Dendritic cell treated with granulocyte-macrophage colony-stimulating factor and Interleukin-4, amounts not matched to agents 40 ng/mL and 50 ng/mL, for 4 days (primary cell): ENCODE data around the gene USP2.
"Not testable (repeated sequence)": the region's sequence is repeated elsewhere in the genome, so short reads cannot be mapped to it uniquely, and the experiment has no call there.

Experiments
- H3K27ac Mint-ChIP-seq: one replicate; pipeline ENCODE4 v1.8.0; 2022; ENCODE audit warnings: mild to moderate bottlenecking, mixed read lengths
- H3K27me3 Mint-ChIP-seq: one replicate; pipeline ENCODE4 v1.8.0; 2022; ENCODE audit warnings: mild to moderate bottlenecking, mixed read lengths
- H3K36me3 Mint-ChIP-seq: one replicate; pipeline ENCODE4 v1.8.0; 2022; ENCODE audit warnings: low read depth, mixed read lengths
- H3K4me1 Mint-ChIP-seq: one replicate; pipeline ENCODE4 v1.8.0; 2022; ENCODE audit warnings: low read depth, mixed read lengths
- H3K4me3 Mint-ChIP-seq: one replicate; pipeline ENCODE4 v1.8.0; 2022; ENCODE audit warnings: mild to moderate bottlenecking, moderate library complexity, mixed read lengths
- H3K9me3 Mint-ChIP-seq: one replicate; pipeline ENCODE4 v1.8.0; 2022; ENCODE audit warnings: mixed read lengths
- intact Hi-C: fragments of 100-400 bp; cut with micrococcal nuclease; formaldehyde crosslinking; loops from one replicate; pipeline ENCODE4 v1.15.0; 2022

The USP2 gene

DNA sequence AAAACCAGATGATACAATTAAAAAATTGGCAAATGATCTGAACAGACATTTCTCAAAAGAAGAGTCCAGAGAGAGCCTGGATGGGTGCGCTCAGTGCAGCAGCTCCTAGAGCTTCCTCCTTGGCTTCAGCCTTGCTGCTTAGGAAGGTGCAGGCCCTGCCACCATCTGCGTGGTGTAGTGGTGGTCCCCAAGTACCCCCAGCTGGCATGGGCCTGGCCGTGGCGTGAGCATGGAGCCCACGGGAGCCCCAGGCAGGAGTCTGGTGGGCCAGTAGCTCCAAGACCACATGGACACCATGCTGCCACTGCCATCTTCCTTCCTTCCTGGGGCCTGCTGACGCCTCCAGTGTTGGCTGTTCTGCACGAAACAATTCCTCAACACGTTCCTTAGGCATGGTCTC is 21.0 kb upstream of the USP2 start:
- Mint-ChIP-seq H3K27ac (no peak overlapping the region), H3K36me3 (no peaks in the 10 kb centered on the region), H3K4me1 (no peaks in the 10 kb centered on the region), H3K4me3 (no peak overlapping the region), H3K9me3 (peaks cover 30% of the 10 kb centered on the region), H3K27me3 (peaks cover 15% of the 10 kb centered on the region)
- intact Hi-C loops = no loop called here

DNA sequence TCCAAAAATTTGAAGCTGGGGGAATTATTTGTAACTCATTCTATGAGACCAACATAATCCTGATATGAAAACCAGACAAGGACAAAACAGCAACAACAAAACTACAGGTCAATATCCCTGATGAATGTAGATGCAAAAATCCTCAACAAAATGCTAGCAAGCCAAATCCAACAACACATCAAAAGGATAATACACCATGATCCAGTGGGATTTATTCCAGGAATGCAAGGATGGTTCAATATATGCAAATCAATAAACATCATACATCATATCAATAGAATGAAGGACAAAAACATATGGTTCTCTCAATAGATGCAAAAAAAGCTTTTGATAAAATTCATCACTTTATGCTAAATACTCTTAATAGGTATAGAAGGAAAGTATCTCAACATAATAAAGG is 19.4 kb upstream of the USP2 start:
- Mint-ChIP-seq H3K4me1 (no peaks in the 10 kb centered on the region), H3K27me3 (peaks cover 15% of the 10 kb centered on the region), H3K9me3 (peaks cover 32% of the 10 kb centered on the region), H3K27ac (no peak overlapping the region), H3K4me3 (no peak overlapping the region), H3K36me3 (no peaks in the 10 kb centered on the region)
- intact Hi-C loops = no loop called here

DNA sequence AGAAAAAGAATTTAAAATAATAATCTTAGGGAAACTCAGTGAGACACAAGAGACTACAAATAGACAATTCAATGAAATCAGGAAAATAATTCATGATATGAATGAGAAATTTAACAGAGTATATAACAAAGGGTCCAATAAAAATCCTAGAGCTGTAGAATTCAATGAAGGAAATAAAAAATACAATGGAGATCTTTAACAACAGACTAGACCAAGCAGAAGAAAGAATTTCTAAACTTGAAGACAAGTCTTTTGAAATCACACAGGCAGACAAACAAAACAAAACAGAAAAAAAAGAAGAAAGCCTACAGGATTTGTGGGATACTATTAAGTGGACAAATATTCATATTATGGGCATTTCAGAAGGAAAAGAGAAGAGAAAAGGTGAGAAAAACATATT is 16.2 kb upstream of the USP2 start:
- intact Hi-C loops = no loop called here
- Mint-ChIP-seq H3K27me3 (peaks cover 32% of the 10 kb centered on the region), H3K9me3 (peaks cover 32% of the 10 kb centered on the region), H3K4me3 (no peak overlapping the region), H3K4me1 (no peaks in the 10 kb centered on the region), H3K36me3 (no peaks in the 10 kb centered on the region), H3K27ac (no peak overlapping the region)

DNA sequence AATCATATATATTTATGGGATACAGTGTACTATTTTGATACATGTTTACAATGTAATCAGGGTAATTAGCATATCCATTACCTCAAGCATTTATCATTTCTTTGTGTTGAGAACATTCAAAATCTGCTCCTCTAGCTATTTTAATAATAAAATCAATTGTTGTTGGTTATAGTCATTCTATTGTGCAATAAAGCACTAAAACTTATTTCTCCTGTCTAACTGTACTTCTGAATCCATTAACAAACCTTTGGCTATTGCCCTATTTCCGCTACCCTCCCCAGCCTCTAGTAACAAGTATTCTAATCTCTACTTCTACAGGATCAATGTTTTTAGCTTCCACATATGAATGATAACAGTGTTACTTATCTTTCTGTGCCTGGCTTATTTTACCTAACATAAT is 15.3 kb upstream of the USP2 start:
- no peak overlapping the region for H3K27ac Mint-ChIP-seq
- peaks cover 32% of the 10 kb centered on the region for H3K27me3 Mint-ChIP-seq
- no peak overlapping the region for H3K4me3 Mint-ChIP-seq
- intact Hi-C loops = no loop called here
- peaks cover 32% of the 10 kb centered on the region for H3K9me3 Mint-ChIP-seq
- H3K36me3 Mint-ChIP-seq = no peaks in the 10 kb centered on the region
- no peaks in the 10 kb centered on the region for H3K4me1 Mint-ChIP-seq

DNA sequence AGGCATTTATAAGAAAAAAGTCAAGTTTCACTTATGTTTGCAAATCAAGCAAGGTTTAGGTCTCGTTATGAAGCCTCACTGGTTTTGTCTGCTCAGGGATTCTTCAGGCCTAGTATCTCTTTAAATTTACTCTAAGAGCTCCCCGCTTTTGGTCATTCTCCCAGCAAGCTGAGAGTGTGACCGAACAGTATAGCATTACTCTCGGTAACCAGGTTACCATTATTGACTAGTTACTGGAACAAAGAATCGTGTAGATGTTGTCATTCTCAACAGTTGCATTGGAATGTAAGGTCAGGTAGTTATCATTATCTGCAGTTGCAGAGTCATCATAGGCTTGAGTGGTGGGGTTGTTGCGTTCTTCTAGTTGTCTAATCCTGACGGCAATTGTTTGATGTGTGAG is 9.8 kb upstream of the USP2 start:
- Mint-ChIP-seq H3K36me3 (no peaks in the 10 kb centered on the region), H3K9me3 (no peaks in the 10 kb centered on the region), H3K27ac (no peak overlapping the region), H3K4me3 (no peak overlapping the region), H3K4me1 (no peaks in the 10 kb centered on the region), H3K27me3 (peaks cover 25% of the 10 kb centered on the region)
- intact Hi-C loops = no loop called here

DNA sequence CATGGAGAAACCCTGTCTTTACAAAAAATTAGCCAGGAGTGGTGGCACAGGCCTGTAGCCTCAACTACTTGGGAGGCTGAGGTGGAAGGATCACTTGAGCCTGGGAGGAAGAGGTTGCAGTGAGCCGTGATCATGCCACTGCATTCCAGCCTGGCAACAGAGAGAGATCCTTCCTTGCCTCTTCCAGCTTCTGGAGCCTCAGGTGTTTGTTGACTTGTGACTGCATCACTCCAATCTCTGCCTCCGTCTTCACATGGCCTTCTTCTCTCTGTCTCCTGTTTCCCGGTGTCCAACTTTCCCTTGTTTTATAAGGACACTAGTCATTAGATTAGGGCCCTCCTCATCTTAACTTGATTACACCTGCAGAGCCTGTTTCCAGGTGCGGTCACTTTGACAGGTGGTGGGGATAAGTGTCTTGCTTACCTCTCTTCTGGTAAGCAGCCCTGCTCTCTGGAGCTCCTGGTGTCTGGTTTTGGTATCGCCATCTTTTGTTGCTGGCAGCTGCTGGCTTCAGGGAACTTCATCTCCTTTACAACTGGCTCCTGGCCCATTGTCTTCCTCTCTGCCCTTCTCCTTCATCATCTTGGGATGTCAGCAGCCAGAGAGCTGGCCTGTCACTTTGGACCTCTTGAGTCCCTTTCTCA is 8.2 kb upstream of the USP2 start:
- H3K36me3 Mint-ChIP-seq = no peaks in the 10 kb centered on the region
- no peaks in the 10 kb centered on the region for H3K9me3 Mint-ChIP-seq
- H3K27ac Mint-ChIP-seq = no peak overlapping the region

DNA sequence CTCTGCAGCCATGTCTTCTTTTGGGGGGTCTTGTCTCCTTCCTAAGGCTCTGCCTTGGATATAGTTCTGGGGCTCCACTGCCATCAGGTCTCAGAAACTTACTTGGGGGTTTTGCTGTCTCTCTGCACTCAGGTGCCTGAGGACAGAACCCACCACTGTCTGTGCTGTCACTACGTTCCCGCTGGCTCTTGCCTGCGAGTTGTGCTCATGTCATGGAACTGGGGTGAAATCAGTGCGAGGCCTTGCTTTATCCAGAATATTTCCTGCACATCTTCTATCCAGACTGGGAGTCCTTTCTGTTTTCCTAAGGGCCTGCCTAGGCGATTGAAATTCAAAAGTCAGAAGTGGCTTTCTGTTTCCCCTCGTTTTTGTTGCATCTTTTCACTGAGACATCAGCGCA is 6.6 kb upstream of the USP2 start:
- H3K36me3 Mint-ChIP-seq = no peaks in the 10 kb centered on the region
- no peak overlapping the region for H3K27ac Mint-ChIP-seq
- no peaks in the 10 kb centered on the region for H3K9me3 Mint-ChIP-seq
- intact Hi-C loops = no loop called here
- peaks cover 9% of the 10 kb centered on the region for H3K27me3 Mint-ChIP-seq
- no peak overlapping the region for H3K4me3 Mint-ChIP-seq
- no peaks in the 10 kb centered on the region for H3K4me1 Mint-ChIP-seq

More for the DNA sequence above, 8.2 kb upstream of the USP2 start:
- H3K27me3 Mint-ChIP-seq = peaks cover 17% of the 10 kb centered on the region
- H3K4me1 Mint-ChIP-seq = no peaks in the 10 kb centered on the region
- intact Hi-C loops = no loop called here
- H3K4me3 Mint-ChIP-seq = no peak overlapping the region

DNA sequence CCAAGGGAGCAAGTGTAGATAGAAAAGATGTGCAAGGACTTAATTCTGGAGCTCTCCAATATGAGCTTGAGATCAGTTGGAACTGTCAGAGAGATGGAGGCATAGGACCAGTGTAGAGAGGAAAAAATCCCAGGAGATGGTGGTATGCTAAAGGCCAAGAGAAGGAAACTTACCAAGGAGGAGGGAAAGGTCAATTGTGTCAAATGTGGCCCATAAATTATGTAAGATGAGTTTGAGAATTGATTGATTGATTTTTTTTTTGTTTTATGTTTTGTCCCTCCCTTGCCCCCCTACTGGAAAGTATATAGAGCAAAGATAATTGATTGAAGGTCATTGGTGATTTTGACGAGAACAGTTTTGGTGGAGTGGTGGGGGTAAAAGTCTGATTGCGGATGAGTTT is 2.8 kb upstream of the USP2 start:
- Mint-ChIP-seq H3K4me1 (no peaks in the 10 kb centered on the region), H3K36me3 (no peaks in the 10 kb centered on the region), H3K27me3 (peaks cover 19% of the 10 kb centered on the region), H3K9me3 (no peaks in the 10 kb centered on the region), H3K27ac (no peak overlapping the region), H3K4me3 (no peak overlapping the region)
- intact Hi-C loops = no loop called here

DNA sequence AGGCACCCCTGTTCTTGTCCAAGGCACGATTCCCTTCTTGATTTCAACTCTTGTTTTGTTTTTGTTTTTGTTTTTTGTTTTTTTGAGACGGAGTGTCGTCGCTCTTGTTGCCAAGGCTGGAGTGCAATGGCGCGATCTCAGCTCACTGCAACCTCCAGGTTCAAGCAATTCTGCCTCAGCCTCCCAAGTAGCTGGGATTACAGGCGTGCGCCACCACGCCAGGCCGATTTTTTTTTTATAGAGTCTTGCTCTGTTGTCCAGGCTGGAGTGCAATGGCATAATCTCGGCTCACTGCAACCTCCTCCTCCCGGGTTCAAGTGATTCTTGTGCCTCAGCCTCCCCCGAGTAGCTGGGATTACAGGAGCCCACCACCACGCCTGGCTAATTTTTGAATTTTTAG is 1.0 kb upstream of the USP2 start:
- H3K4me1 Mint-ChIP-seq, H3K4me3 Mint-ChIP-seq, intact Hi-C loops, H3K36me3 Mint-ChIP-seq, H3K9me3 Mint-ChIP-seq, H3K27ac Mint-ChIP-seq: not testable (repeated sequence)
- peaks cover 24% of the 10 kb centered on the region for H3K27me3 Mint-ChIP-seq

DNA sequence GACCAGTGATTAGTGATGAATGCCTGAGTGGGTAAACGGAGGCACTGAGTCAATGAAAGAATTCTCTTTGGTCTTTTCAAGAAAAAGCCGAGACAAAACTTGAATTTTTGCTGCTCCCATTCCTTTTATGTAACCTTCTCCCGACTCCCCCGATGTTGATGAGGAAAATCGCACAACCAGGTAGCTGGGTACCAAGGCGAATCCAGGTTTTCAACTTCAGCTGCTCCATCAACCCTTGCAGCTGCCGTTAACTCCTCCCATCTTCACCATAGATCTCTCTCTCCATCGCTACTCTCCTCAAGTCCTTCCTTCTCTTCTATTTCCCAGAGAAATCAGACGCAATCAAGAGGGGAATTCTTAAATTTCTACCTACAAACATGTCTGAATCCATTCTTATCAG is 611 bp upstream of the USP2 start:
- H3K9me3 Mint-ChIP-seq = no peaks in the 10 kb centered on the region
- H3K4me3 Mint-ChIP-seq = no peak overlapping the region
- intact Hi-C loops = no loop called here
- H3K27me3 Mint-ChIP-seq = peaks cover 22% of the 10 kb centered on the region
- H3K27ac Mint-ChIP-seq = no peak overlapping the region
- H3K4me1 Mint-ChIP-seq = no peaks in the 10 kb centered on the region
- no peaks in the 10 kb centered on the region for H3K36me3 Mint-ChIP-seq

DNA sequence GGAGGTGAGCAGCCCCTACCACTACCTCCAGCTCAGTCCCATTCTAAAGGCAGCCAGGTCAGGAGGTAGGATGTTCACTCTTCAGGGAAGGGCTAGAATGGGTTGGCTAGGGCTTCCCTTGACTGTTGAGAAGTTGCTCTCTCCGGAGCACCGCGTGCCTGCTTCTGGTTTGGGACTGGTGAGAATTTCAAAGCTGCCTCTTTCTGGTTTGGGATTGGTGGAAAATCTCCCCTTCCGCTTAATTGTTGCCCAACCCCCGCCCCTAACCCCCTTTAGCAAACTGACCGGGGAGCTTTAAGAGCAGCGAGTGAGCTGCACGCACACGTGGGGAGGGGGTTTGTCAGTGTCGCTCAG is 686 bp downstream of the USP2 start:
- H3K27me3 Mint-ChIP-seq = peaks cover 23% of the 10 kb centered on the region
- H3K9me3 Mint-ChIP-seq = no peaks in the 10 kb centered on the region
- intact Hi-C loops = loop anchor here (1.0 kb wide), 1 partner anchor 25 kb away; no protein-coding TSS in a partner anchor
- H3K4me3 Mint-ChIP-seq = no peak overlapping the region
- H3K4me1 Mint-ChIP-seq = no peaks in the 10 kb centered on the region
- no peaks in the 10 kb centered on the region for H3K36me3 Mint-ChIP-seq
- no peak overlapping the region for H3K27ac Mint-ChIP-seq

DNA sequence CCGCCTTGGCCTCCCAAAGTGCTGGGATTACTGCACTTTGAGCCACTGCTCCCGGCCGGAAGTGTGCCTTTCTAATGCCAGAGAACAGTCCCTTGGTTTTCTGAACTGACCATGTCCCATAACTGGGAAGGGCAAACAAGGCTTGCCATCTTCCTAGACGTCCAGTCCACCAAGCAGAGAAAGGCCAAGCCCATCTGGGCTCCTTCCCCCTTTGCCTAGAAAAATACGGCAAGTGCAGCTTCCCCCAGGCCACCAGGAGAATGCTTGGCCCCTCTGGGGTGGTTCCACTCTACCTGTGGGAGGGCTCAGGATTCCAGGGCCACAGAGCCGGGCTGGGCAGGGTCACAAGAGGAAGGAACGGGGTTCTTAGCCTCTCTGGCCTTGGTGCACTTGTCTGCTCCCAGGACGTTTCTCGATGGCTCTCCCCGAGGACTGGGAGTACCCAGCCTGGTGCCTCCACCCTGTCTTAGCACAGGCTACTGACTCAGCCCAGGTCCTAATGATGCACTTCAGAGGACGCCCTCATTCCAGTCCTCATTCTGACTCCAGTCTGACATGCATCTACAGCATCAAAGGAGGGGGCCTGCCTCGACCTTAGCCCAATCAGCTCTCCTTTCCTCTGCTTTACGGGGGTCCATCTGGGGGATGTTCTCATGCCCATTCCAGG is 1.2 kb downstream of the USP2 start:
- Mint-ChIP-seq H3K36me3 (no peaks in the 10 kb centered on the region), H3K4me1 (no peaks in the 10 kb centered on the region)

DNA sequence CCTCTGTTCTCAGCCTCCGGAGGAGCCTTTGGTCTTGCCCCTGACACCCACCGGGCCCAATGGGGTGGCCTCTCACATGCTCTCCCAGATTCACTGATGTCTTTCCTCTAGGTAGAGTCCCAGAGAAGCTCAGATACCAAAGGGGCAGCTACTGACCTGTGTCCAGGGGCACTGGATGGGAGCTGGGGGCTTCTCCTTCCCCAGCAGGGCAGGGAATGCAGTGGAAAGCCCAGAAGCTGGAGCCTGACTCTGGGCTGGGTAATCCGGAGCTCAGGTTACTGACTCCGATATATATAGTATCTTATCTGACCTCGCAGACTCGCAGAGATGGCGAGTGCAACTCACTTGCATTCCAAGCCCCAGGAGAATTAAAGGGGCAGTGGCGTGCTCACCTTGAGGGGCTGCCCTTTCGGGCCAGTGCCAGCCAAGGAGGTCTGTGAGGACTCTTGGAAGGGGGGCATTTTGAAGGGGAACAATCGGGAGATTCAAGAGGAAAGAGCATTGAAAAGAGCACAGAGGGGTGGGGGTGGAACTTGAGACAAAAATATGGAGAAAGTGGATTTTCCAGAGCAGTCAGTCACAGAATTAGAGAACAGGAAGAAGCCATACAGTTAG is 2.5 kb downstream of the USP2 start:
- H3K27me3 Mint-ChIP-seq = peaks cover 23% of the 10 kb centered on the region
- H3K27ac Mint-ChIP-seq = no peak overlapping the region
- no peak overlapping the region for H3K4me3 Mint-ChIP-seq
- H3K4me1 Mint-ChIP-seq = no peaks in the 10 kb centered on the region
- H3K9me3 Mint-ChIP-seq = no peaks in the 10 kb centered on the region
- no peaks in the 10 kb centered on the region for H3K36me3 Mint-ChIP-seq
- intact Hi-C loops = no loop called here

More for the DNA sequence above, 1.2 kb downstream of the USP2 start:
- Mint-ChIP-seq H3K27me3 (peaks cover 23% of the 10 kb centered on the region), H3K4me3 (no peak overlapping the region), H3K27ac (no peak overlapping the region), H3K9me3 (no peaks in the 10 kb centered on the region)
- intact Hi-C loops = no loop called here

DNA sequence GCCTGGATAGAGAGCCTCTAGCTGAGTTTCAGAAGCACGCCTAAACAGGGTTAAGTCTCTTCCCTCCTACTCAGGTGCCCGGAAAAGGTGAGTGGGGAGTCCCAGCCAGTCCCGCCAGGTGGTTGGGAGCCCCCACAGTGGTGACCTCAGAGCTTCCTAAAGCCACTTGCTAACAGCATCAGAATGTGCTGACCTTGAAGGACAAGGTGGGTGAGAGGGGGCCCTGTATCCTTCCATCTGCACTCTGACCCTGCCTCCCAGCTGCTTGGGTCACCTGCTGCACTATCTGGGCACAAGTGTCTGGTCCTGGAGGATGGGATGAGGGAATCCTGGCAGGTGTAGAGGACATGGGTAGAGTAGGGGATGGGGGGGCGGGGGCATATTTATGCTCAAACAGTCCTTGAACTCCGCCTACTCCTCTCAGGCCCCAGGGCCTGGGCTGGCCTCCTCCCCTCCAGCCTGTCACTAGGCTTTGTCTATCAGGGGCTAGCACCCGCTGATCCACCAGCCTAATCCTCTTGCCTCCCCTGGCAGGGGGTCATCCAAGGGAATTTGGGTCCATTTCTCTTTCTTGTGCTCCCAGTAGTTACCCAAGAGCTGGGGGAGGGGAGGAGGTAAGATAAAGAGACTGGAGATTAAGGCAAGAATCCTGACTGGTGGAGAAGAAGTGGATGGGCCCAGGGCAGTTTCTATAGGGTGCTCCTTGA is 3.4 kb downstream of the USP2 start:
- Mint-ChIP-seq H3K36me3 (no peaks in the 10 kb centered on the region), H3K4me1 (no peaks in the 10 kb centered on the region), H3K4me3 (no peak overlapping the region), H3K9me3 (no peaks in the 10 kb centered on the region), H3K27ac (no peak overlapping the region), H3K27me3 (peaks cover 23% of the 10 kb centered on the region)
- intact Hi-C loops = no loop called here
